GM18507 (cell line): ENCODE results near the gene SRP72.

Experiments used
- DNase-seq: peaks from one replicate; pipeline ENCODE4 v3.0.0; 2011; ENCODE audit warnings: low read depth; ENCODE audit not compliant: insufficient read length; ENCODE audit errors: extremely low spot score
- FAIRE-seq: peaks from 2 replicates; lab custom pipeline; 2011; peaks lifted over from hg19 to GRCh38; lab: Jason Lieb, UNC

The SRP72 gene

GRCh38 chr4:56462157-56462556 lies 5.3 kb upstream of the SRP72 start:
- FAIRE-seq = no peak
- no peak for DNase-seq

- no peak for FAIRE-seq
- DNase-seq = no peak
Observed at GRCh38 chr4:56463711-56464110, 3.7 kb upstream of the SRP72 start.

GRCh38 chr4:56464581-56464980 lies 2.8 kb upstream of the SRP72 start:
- DNase-seq = no peak
- no peak for FAIRE-seq

- no peak for DNase-seq
- no peak for FAIRE-seq
Observed at GRCh38 chr4:56465599-56466295, 1.7 kb upstream of the SRP72 start.

- DNase-seq = peak; percentile 9
- peak; percentile 53 for FAIRE-seq
Observed at GRCh38 chr4:56466296-56466761, 1.1 kb upstream of the SRP72 start.

- FAIRE-seq = no peak
- no peak for DNase-seq
Observed at GRCh38 chr4:56466910-56467283, 520 bp upstream of the SRP72 start.

- DNase-seq (no peak), FAIRE-seq (peak; percentile 21)
Observed at GRCh38 chr4:56468097-56468422, 643 bp downstream of the SRP72 start.

GRCh38 chr4:56469489-56470210 lies 2.2 kb downstream of the SRP72 start:
- DNase-seq (no peak), FAIRE-seq (no peak)

- no peak for DNase-seq
- FAIRE-seq = peak; percentile 62
Observed at GRCh38 chr4:56475917-56476316, 8.5 kb downstream of the SRP72 start.

GRCh38 chr4:56477192-56477702 lies 9.8 kb downstream of the SRP72 start:
- DNase-seq = no peak
- no peak for FAIRE-seq

GRCh38 chr4:56480691-56481090 lies 13.3 kb downstream of the SRP72 start:
- DNase-seq (no peak), FAIRE-seq (no peak)

GRCh38 chr4:56496241-56496640 lies 28.8 kb downstream of the SRP72 start:
- no peak for FAIRE-seq
- no peak for DNase-seq

- DNase-seq = peak; percentile 9
- FAIRE-seq = peak; percentile 48
Observed at GRCh38 chr4:56505269-56506130, 38.1 kb downstream of the SRP72 start, which contains the start of gene ARL9. Gene ARL9 (plus strand): TSS chr4:56505791. CDS start chr4:56505863, 72 bp downstream.

- FAIRE-seq = no peak
- no peak for DNase-seq
Observed at GRCh38 chr4:56511098-56511497, 43.7 kb downstream of the SRP72 start.

- FAIRE-seq (no peak), DNase-seq (no peak)
Observed at GRCh38 chr4:56512166-56512565, 44.7 kb downstream of the SRP72 start.

- FAIRE-seq (no peak), DNase-seq (no peak)
Observed at GRCh38 chr4:56513517-56513916, 46.1 kb downstream of the SRP72 start.

- peak; percentile 40 for DNase-seq
- peak; percentile 5 for FAIRE-seq
Observed at GRCh38 chr4:56530269-56531148, 63.1 kb downstream of the SRP72 start.

- DNase-seq (no peak), FAIRE-seq (no peak)
Observed at GRCh38 chr4:56531149-56531770, 63.8 kb downstream of the SRP72 start.

GRCh38 chr4:56531823-56532222 lies 64.4 kb downstream of the SRP72 start:
- DNase-seq (no peak), FAIRE-seq (no peak)
